PC-3 (cell line): ENCODE results near the gene TTBK2. TPM values are rescaled to one million over a fixed set of nuclear protein-coding genes. Genes with fewer than 3 reads are reported as not detected.

Experiments used
- ATAC-seq: fragments of 200-7000 bp; cut with Tn5 transposase; 2 replicates; pipeline ENCODE4 v1.9.1; 2020; ENCODE audit warnings: mild to moderate bottlenecking, moderate library complexity
- BruUV-seq: library from RNA; stranded (reverse); fragments of 400-500 nt; replicated peaks from 2 replicates; lab custom pipeline; 2021; lab: Mats Ljungman, UMichigan
- CTCF ChIA-PET: fragments of 300-600 bp; sonication (Branson Sonifier 250); formaldehyde crosslinking; loops from one replicate; lab custom pipeline; 2022; ENCODE audit warnings: antibody characterized with exemption; lab: Charles Lee
- POLR2A ChIA-PET: fragments of 300-600 bp; sonication (Branson Sonifier 250); formaldehyde crosslinking; loops from one replicate; lab custom pipeline; 2022; ENCODE audit warnings: antibody characterized with exemption; ENCODE audit not compliant: unreplicated experiment; lab: Charles Lee
- DNase-seq: peaks from one replicate; pipeline ENCODE4 v3.0.0-alpha.2; 2015
- H2AFZ ChIP-seq: fragments of 300-600 bp; sonication (generic); 2 replicates; pipeline ENCODE4 v1.6.0; 2016; ENCODE audit warnings: antibody characterized with exemption, low read length
- H3F3A ChIP-seq: fragments of 300-600 bp; sonication (generic); one replicate; pipeline ENCODE4 v1.6.0; 2017; ENCODE audit warnings: antibody characterized with exemption, low read length, control low read depth, mild to moderate bottlenecking; ENCODE audit not compliant: unreplicated experiment
- H3K27ac ChIP-seq: fragments of 300-600 bp; sonication (generic); 2 replicates; pipeline ENCODE4 v1.5.1; 2016; ENCODE audit warnings: mild to moderate bottlenecking, low read length
- H3K27me3 ChIP-seq: fragments of 300-600 bp; sonication (generic); 2 replicates; pipeline ENCODE4 v1.6.1; 2016; ENCODE audit warnings: low read length, mixed read lengths
- H3K36me3 ChIP-seq: fragments of 300-600 bp; sonication (generic); 2 replicates; pipeline ENCODE4 v1.6.1; 2016; ENCODE audit warnings: low read depth, mixed run types, low read length, mixed read lengths
- H3K4me1 ChIP-seq: fragments of 300-600 bp; sonication (generic); 2 replicates; pipeline ENCODE4 v1.5.1; 2016; ENCODE audit warnings: low read length; ENCODE audit not compliant: insufficient read depth
- H3K4me2 ChIP-seq: fragments of 300-600 bp; sonication (generic); 2 replicates; pipeline ENCODE4 v1.6.0; 2016; ENCODE audit warnings: low read length
- H3K4me3 ChIP-seq: fragments of 300-600 bp; sonication (generic); 2 replicates; pipeline ENCODE4 v1.5.1; 2016; ENCODE audit warnings: mild to moderate bottlenecking, low read length, mixed read lengths
- H3K79me2 ChIP-seq: fragments of 300-600 bp; sonication (generic); 2 replicates; pipeline ENCODE4 v1.6.1; 2017; ENCODE audit warnings: low read length, mixed read lengths
- H3K9ac ChIP-seq: fragments of 300-600 bp; sonication (generic); 2 replicates; pipeline ENCODE4 v1.6.0; 2016; ENCODE audit warnings: mild to moderate bottlenecking, low read length
- H3K9me2 ChIP-seq: fragments of 300-600 bp; sonication (generic); replicated peaks from 2 replicates; pipeline ENCODE4 v1.6.1; 2016; ENCODE audit warnings: mixed run types, low read length, mixed read lengths
- H3K9me3 ChIP-seq: fragments of 300-600 bp; sonication (generic); 2 replicates; pipeline ENCODE4 v1.6.1; 2016; ENCODE audit warnings: low read length, mixed read lengths
- H4K20me1 ChIP-seq: fragments of 300-600 bp; sonication (generic); 2 replicates; pipeline ENCODE4 v1.6.1; 2016; ENCODE audit warnings: low read length, mixed read lengths
- EZH2 ChIP-seq: fragments of 300-600 bp; sonication (generic); IDR thresholded peaks from one replicate; pipeline ENCODE4 v1.6.1; 2017; ENCODE audit warnings: antibody characterized with exemption, mild to moderate bottlenecking, low read length; ENCODE audit not compliant: unreplicated experiment
- EZH2phosphoT487 ChIP-seq: fragments of 300-600 bp; sonication (generic); IDR thresholded peaks from 2 replicates; pipeline ENCODE4 v1.6.1; 2018; ENCODE audit warnings: mild to moderate bottlenecking, antibody characterized with exemption, low read length, borderline replicate concordance
- intact Hi-C: fragments of 100-400 bp; cut with micrococcal nuclease; formaldehyde crosslinking; loops from 2 replicates; pipeline ENCODE4 v1.9.0; 2023
- total RNA-seq: library from RNA; depleted of rRNA; stranded (reverse); fragments of >200 nt; gene quantifications from 2 replicates; pipeline ENCODE4 v1.2.3, GENCODE V29; 2014
- TF ChIP-seq, protein P1 (sequence below): fragments of 300-600 bp; sonication (generic); conservative IDR thresholded peaks from 2 replicates; pipeline ENCODE4 v1.5.1; 2017; ENCODE audit warnings: antibody characterized with exemption, low read depth, mild to moderate bottlenecking, low read length

Gene TTBK2
- total RNA-seq, 1 experiment from 2014 or later: 3.5 TPM

DNA sequence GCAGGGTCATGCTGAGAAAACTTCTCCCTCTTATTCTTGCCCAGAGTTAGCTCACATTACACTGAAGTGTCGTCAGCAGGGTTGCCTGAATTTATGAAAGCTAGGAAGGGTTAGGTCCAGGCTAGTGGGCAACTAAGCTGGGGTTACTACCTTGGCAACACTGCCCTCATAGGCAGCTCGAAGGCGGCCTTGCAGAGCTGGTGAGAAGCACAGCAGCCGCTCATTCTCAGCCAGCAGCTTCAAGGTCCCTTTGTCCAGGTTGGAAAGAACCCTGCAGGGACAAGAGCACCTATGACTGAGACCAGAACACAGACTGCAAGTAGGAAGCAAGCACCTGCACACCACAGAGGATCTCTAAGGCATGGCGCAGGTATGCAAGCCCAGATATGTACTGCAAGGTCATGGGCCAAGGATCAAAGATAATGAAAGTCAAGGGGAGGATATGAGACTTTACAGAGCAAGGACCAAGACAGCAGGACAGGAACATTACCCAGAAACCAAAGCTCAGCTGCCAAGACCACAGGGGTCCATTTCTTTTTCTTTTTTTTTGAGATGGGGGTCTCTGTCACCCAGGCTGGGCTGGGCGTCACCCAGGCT lies 186.4 kb downstream of the TTBK2 start:
- intact Hi-C loops: no loop called here
- Histone ChIP-seq H3K9me3 (no peaks in the 10 kb centered on the region), H3K27me3 (no peaks in the 10 kb centered on the region), H3K4me2 (no peak overlapping the region), H3K9me2 (no peaks in the 10 kb centered on the region), H3K4me3 (no peak overlapping the region), H3F3A (no peaks in the 10 kb centered on the region), H3K79me2 (peaks cover 22% of the 10 kb centered on the region), H3K9ac (no peak overlapping the region), H3K27ac (no peak overlapping the region), H3K4me1 (peaks cover 8% of the 10 kb centered on the region), H4K20me1 (no peaks in the 10 kb centered on the region), H3K36me3 (peaks cover 39% of the 10 kb centered on the region), H2AFZ (no peak overlapping the region)
- no peak for DNase-seq
- TF ChIP-seq, protein P1, sequence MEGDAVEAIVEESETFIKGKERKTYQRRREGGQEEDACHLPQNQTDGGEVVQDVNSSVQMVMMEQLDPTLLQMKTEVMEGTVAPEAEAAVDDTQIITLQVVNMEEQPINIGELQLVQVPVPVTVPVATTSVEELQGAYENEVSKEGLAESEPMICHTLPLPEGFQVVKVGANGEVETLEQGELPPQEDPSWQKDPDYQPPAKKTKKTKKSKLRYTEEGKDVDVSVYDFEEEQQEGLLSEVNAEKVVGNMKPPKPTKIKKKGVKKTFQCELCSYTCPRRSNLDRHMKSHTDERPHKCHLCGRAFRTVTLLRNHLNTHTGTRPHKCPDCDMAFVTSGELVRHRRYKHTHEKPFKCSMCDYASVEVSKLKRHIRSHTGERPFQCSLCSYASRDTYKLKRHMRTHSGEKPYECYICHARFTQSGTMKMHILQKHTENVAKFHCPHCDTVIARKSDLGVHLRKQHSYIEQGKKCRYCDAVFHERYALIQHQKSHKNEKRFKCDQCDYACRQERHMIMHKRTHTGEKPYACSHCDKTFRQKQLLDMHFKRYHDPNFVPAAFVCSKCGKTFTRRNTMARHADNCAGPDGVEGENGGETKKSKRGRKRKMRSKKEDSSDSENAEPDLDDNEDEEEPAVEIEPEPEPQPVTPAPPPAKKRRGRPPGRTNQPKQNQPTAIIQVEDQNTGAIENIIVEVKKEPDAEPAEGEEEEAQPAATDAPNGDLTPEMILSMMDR: no peak
- TF ChIP-seq EZH2phosphoT487: no peak
- no peak for TF ChIP-seq EZH2
- ChIA-PET POLR2A (no interaction called here), CTCF (interaction anchor here (1.6 kb wide), 1 partner anchor 192 kb away, joined by 4 read pairs; no protein-coding TSS in a partner anchor)
- no peak for ATAC-seq
- BruUV-seq: no TSS peak

DNA sequence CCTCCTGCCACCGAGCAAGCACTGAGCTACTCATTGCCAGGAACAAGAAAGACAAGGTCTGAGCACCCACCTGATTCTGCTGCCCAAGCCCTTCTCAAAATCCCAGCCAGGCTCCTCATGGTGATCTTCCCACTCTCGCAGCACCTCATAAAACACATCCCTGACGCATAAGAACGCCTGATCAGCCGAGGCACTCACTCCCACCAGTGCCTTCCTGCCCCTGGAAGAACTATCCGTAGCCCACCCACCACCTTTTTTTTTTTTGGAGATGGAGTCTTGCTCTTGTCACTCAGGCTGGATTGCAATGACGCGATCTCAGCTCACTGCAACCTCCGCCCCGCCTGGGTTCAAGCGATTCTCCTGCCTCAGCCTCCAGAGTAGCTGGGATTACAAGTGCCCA lies 187.6 kb downstream of the TTBK2 start:
- no peaks in the 10 kb centered on the region for H4K20me1 ChIP-seq
- no peaks in the 10 kb centered on the region for H3K9me2 ChIP-seq
- H3K27ac ChIP-seq: no peak overlapping the region
- H3K9me3 ChIP-seq: no peaks in the 10 kb centered on the region
- CTCF ChIA-PET: no interaction called here
- H3F3A ChIP-seq: no peaks in the 10 kb centered on the region
- BruUV-seq: no TSS peak
- no peak overlapping the region for H2AFZ ChIP-seq
- no peak for ATAC-seq
- H3K4me1 ChIP-seq: peaks cover 8% of the 10 kb centered on the region
- peaks cover 47% of the 10 kb centered on the region for H3K36me3 ChIP-seq
- H3K27me3 ChIP-seq: no peaks in the 10 kb centered on the region
- H3K4me3 ChIP-seq: no peak overlapping the region
- no peak overlapping the region for H3K9ac ChIP-seq
- POLR2A ChIA-PET: no interaction called here
- intact Hi-C loops: no loop called here
- no peak overlapping the region for H3K4me2 ChIP-seq
- H3K79me2 ChIP-seq: peaks cover 22% of the 10 kb centered on the region
- no peak for DNase-seq
- TF ChIP-seq, protein P1: no peak
- TF ChIP-seq EZH2 (no peak), EZH2phosphoT487 (no peak)

DNA sequence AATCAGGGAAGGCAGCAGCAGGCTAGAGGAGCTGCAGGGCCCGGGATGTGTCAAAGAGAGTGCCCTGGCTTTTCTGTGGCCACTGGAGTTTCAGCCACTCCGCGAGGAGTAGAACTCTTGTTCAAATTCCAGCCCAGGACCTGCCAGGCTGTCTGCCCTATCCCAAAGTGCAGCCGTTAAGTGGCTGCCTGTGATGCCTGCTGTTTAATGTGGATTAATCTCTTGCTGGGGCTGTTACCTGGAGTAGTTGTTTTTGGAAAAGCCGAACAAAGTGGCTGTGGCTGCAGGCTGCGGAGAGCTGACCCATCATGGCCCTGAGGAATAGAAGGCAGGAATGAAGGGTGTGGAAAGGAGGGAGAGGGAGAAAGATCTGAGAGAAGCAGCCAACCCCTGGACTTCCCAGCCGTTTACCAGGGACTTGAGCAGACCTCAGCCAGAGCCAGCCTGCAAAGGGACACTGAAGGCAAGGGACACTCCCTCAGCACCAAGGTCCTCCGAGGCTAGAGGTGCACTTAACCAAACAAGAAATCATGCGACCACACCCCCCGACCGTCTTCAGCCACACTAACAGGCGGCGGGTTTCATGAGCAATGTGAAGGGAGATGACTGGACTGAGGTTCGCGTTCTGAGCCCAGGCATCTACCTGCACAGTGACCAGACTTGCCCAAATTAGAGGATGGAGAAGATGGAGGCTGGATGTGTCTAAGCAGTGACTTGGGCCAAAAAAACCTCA lies 188.3 kb downstream of the TTBK2 start:
- Histone ChIP-seq H3K27me3 (no peaks in the 10 kb centered on the region), H3K4me2 (no peak overlapping the region), H2AFZ (no peak overlapping the region), H3K9me2 (no peaks in the 10 kb centered on the region), H3K36me3 (peaks cover 52% of the 10 kb centered on the region), H4K20me1 (no peaks in the 10 kb centered on the region), H3K27ac (no peak overlapping the region), H3K79me2 (peaks cover 22% of the 10 kb centered on the region), H3F3A (no peaks in the 10 kb centered on the region), H3K9ac (no peak overlapping the region), H3K4me1 (peaks cover 8% of the 10 kb centered on the region), H3K9me3 (no peaks in the 10 kb centered on the region), H3K4me3 (no peak overlapping the region)
- ChIA-PET CTCF (no interaction called here), POLR2A (interaction anchor here (0.6 kb wide), 1 partner anchor 246 kb away, joined by 7 read pairs; no protein-coding TSS in a partner anchor)
- TF ChIP-seq, protein P1: no peak
- TF ChIP-seq EZH2 (no peak), EZH2phosphoT487 (no peak)
- intact Hi-C loops: no loop called here
- DNase-seq (no peak), ATAC-seq (no peak)
- BruUV-seq: no TSS peak
